Inflammatory macrophage treated with lipopolysaccharide for 1 hour (primary cell): Measurements from ENCODE around the gene MPP3.

ENCODE experiments used
- DNase-seq, 2 donors: peaks; one replicate each; pipeline ENCODE4 v3.0.0-alpha.2; 2020 to 2022

MPP3 gene

GRCh38 chr17:43769859-43770258 is 63.1 kb downstream of the MPP3 start:
- DNase-seq = no peak

GRCh38 chr17:43769426-43769825 is 63.5 kb downstream of the MPP3 start:
- peak in 1 of 2 donors; percentile 50 for DNase-seq

GRCh38 chr17:43768943-43769342 is 64.0 kb downstream of the MPP3 start:
- DNase-seq = no peak

GRCh38 chr17:43768382-43768781 is 64.6 kb downstream of the MPP3 start:
- peak; percentile 80 to 85 for DNase-seq

GRCh38 chr17:43767713-43768059 is 65.3 kb downstream of the MPP3 start:
- DNase-seq = no peak

GRCh38 chr17:43767053-43767712 is 65.8 kb downstream of the MPP3 start:
- no peak for DNase-seq

- DNase-seq = peak in 1 of 2 donors; percentile 79
These were observed 66.4 kb downstream of the MPP3 start for GRCh38 chr17:43766413-43767052.

GRCh38 chr17:43760254-43760852 is 72.6 kb downstream of the MPP3 start:
- DNase-seq = peak; percentile 72 to 97

GRCh38 chr17:43759836-43760235 is 73.1 kb downstream of the MPP3 start:
- no peak for DNase-seq

GRCh38 chr17:43758497-43759174 is 74.3 kb downstream of the MPP3 start, which contains the start of gene SOST:
Gene SOST (minus strand): TSS chr17:43758791. CDS start chr17:43758741, 50 bp downstream.
- DNase-seq = no peak

GRCh38 chr17:43758086-43758485 is 74.9 kb downstream of the MPP3 start:
- DNase-seq = no peak

GRCh38 chr17:43757171-43757660 is 75.7 kb downstream of the MPP3 start:
- no peak for DNase-seq

GRCh38 chr17:43756201-43756600 is 76.7 kb downstream of the MPP3 start:
- no peak for DNase-seq

GRCh38 chr17:43755389-43755875 is 77.5 kb downstream of the MPP3 start:
- no peak for DNase-seq

- no peak for DNase-seq
These were observed 78.0 kb downstream of the MPP3 start for GRCh38 chr17:43754947-43755346.

- peak in 1 of 2 donors; percentile 42 for DNase-seq
These were observed 79.3 kb downstream of the MPP3 start for GRCh38 chr17:43753493-43754129.
